Right kidney (tissue), 1 donor: ENCODE data around the gene SLC9A1.
"Not testable (repeated sequence)": the region's sequence is repeated elsewhere in the genome, so short reads cannot be mapped to it uniquely, and the experiment has no call there.

ENCODE experiments used
- DNase-seq: peaks from one replicate; pipeline ENCODE4 v3.0.0-alpha.2; 2016

The SLC9A1 gene

GRCh38 chr1:27133991-27134390 lies 20.9 kb downstream of the SLC9A1 start:
- DNase-seq: no peak

GRCh38 chr1:27133158-27133557 lies 21.8 kb downstream of the SLC9A1 start:
- DNase-seq: no peak

GRCh38 chr1:27132624-27133023 lies 22.3 kb downstream of the SLC9A1 start:
- DNase-seq: no peak

DNA sequence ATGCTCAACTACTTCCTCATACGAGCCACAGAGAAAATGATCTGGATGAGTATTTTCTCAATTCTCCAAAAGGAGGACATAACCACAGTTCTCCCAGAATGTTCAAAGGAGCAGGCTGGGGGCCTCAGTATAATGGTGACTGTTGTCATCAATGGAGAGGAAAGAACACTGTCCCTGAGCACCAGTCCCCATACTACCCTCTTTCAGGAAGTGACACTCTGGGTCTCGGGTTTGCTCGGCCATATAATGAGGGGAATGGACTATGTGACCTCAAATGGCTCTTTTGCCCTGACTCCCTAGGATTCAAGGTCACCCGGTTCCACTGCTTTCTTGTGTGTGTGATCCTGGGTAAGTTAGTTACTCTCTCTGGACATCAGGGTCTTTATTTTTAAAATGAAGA lies 22.8 kb downstream of the SLC9A1 start:
- DNase-seq: no peak

- DNase-seq: no peak
These were observed 24.1 kb downstream of the SLC9A1 start for GRCh38 chr1:27130798-27131197.

- DNase-seq: no peak
These were observed 25.7 kb downstream of the SLC9A1 start for GRCh38 chr1:27129225-27129624.

DNA sequence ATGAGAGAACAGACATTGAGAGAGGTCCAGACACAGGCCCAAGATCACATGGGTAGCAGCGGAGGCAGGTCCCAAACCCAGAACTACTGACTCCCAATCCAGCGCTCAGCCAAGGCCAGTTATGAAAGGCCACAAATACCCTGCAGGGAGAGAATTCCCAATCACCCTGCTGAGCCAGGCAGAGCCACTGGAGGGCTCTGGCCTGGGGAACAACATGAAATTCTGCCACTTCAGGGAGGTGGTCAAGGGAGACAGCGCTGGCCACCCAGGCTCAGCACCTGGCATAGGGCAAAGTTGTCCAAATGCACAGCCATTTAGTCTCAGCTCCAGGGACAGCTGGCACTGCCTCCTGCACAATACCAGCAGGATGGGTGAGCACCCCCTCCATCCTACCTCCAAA lies 27.5 kb downstream of the SLC9A1 start:
- no peak for DNase-seq

DNA sequence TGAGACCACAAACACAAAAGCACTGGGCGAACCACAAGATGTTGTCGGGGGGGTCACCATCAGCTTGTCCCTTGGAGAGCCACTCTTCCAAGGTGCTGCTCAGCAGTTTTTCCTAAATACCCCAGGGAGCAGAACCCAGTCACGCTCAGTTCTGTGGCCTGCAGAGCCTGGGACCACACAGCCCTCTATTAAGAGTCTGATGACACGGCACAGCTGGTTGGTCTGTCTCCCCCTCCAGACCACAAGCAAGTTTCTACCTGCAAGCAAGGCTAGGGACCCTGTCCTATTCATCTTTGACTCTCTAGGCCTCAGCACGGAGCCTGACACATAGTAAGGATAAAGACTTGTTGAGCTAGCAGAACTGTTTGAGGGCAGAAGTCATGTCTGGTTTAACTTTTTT lies 28.5 kb downstream of the SLC9A1 start:
- DNase-seq: no peak

- not testable (repeated sequence) for DNase-seq
These were observed 29.8 kb downstream of the SLC9A1 start for GRCh38 chr1:27125125-27125524.

DNA sequence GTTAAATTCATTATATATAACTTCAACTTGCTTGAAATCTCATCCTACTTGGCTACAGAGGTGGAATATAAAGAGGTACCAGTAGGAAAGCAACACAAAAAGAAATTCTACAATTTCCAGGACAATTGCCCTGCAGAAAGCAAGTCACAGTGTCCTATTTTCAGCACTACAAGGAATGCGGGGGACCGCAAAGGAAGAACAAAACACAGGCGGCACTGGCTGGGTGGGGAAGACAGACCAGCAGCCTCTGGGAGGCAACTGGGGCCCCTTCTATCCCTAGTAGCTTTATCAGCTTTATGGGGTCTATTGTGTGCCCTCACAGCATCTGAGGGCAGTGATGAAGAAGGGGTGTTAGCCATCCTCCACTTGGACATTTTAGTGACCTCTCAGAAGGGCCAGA lies 30.5 kb downstream of the SLC9A1 start:
- DNase-seq: no peak

DNA sequence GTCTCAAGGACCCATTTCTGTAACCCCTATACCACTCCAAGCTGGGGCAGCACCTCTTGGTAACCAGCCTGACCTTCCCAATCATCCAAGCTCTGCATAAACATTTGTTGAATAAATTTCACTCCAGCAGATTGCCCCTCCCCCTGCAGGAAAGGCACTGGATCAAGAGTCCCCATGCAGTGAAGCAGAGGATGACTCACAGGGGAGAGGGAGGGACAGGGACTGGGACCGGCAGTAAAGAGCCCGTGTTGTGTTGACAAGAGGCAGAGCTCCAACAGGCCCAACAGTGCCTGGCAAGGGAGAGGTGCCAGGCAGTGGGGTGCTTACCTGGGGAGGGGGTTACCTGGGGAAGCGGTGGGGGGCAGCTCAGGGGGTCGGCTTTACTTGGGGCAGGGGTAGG lies 32.3 kb downstream of the SLC9A1 start:
- no peak for DNase-seq

DNA sequence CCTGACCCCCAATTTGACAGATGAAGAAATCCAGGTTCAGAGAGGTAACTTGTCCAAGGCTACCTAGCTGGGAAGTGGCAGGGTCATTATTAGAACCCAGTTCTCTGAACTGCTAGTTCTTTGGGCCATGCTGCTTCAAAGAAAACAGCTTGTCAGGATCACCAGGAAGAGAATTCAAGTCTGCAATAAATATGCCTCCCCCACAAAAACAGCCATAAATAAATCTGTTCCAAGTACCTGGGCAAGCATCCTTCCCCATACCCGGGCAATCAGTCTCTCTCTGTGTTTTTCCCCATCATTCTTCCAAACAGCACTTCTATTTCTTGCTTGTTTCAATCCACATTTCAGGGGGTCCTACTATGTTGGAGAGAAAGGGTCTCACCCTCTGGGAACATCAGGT lies 34.1 kb downstream of the SLC9A1 start:
- no peak for DNase-seq

GRCh38 chr1:27118440-27118689 lies 36.6 kb downstream of the SLC9A1 start:
- DNase-seq: no peak

DNA sequence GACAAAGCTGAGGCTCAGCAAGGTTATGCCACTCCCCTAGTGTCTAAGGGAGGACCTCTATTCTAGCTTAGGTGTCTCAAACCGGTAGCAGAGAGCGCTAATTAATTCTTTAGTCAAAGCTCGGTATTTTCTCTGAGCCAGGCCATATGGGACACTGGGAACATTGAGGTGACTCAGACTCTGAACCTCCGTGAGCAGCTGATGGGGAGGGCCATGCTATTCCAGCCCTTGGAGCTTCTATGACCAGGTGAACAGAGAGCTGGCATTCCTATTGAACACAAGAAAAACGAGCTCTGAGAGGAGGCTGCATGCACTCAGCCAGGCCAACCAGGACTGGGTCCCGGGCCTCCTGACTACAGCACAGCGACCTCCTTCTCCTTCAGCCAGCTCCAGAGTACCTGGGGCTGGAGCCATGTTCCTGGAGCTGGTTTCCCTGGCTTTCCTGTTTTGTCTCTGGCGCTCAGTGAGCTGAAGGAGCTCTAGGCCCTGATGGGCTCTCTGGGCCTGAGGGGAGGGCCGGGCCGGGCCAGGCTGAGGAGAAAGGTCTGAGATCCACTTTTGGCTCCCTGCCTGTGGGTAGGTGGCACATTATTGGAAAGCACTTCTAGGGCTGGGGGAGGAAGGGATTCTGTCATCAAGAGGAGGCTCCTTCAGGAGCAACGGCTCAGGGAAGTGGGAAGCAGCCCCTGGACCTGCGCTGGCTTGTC lies 37.0 kb downstream of the SLC9A1 start:
- DNase-seq: no peak

DNA sequence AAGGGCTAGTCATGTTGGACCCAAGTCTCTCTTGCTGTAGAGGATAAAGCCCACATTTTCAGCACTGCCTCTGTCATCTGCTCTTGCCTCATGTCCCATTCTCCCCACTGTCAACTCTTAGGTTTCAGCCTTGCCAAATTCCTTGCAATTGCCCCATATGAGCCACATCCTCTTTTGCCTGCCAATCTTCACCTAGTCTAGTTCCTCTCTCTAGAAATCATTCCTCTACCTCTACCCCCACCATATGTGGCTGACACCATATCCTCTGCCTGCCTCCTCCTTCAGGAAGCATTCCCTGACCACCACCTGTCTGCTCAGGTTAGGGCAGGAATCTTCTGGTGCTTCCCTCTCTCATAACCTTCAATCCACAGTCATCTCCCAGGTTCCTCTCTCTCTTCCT lies 38.2 kb downstream of the SLC9A1 start:
- no peak for DNase-seq

DNA sequence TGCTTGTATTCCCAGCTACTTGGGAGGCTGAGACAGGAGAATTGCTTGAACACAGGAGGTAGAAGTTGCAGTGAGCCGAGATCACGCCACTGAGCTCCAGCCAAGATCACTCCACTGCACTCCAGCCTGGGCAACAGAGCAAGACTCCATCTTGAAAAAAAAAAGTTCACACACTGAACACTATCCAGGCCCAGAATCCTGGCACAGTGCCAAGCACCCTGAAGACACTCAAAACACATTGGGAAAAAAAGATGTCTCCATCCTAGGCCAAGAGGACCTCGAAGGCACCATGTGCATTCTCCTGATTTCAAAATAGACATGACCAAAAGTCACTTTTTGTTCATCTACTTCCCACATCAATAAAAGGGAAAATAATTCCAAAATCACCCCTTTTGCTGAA lies 38.7 kb downstream of the SLC9A1 start:
- no peak for DNase-seq

DNA sequence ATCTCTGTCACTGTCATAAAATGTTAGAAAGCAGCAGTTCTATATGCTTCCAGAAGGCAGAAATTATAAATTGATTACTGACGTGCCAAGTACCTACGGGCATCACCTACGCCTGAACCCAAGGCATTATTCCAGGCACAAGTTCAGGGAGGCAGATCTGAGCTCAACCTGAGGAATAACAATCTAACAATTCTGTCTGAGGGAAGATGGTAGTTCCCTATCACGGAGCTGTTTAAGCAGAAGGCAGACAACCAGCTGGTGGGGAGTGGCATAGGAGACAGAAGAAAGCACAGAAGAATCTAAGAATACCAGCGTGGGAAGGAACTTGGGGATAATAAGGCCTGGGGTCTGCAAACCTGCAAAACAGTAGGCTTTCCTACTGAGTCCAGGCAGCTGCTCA lies 40.4 kb downstream of the SLC9A1 start:
- DNase-seq: no peak

DNA sequence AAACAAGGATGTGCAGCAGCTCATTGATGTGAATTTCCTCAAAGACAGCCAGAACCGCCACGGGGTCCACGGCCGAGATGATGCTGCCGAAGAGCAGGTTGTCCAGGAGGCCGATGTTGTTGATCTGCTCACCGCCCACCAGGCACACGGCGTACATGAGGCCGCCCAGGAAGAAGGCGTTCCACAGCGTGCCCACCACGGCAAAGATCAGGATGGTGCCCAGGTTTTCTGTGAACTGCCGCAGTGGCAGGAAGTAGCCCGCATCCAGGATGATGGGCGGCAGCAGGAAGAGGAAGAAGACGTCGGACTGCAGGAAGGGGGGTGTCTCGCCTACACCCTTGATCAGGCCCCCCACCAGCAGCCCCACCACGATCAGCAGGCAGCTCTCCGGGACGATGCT lies 41.1 kb downstream of the SLC9A1 start:
- no peak for DNase-seq

DNA sequence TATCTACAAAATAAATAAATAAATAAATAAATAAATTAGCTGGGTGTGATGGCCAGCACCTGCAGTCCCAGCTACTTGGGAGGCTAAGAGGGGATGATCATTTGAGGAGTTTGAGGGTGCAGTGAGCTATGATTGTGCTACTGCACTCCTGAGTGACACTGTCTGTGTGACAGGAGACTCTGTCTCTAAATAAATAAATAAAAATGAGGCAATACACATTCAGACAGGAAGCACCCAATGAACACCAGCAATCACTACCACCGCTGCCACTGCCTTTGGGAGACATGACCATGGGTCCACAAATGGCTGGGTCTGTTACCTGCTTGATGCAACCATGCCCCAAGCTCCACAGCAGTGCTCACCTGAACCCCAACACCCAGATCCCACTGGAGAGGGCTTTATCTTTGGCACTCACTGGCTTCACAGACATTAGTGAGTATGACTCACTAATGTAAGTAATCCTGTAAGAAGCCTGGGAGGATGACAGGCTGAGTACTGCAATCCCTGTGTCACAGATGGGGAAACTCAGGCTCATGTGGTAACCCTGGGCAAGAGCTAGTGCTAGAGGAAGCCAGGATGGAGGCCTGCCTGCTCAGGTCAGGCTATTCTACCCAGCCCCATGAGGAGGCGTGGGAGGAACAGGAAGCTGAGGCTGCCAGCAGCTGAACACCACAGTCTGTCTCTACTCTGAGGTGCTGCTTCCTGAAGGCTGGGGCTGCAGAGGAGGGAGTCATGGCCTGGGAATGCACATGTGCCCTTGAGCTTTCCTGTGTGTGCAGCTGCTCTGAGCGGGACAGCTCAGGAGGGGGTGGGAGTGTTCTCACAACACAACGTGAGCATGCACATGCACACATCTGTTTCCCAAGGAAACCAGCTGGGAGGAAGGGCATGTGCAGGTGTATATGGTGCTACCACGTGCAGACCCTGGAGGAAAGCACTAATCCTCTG lies 43.0 kb downstream of the SLC9A1 start:
- no peak for DNase-seq

DNA sequence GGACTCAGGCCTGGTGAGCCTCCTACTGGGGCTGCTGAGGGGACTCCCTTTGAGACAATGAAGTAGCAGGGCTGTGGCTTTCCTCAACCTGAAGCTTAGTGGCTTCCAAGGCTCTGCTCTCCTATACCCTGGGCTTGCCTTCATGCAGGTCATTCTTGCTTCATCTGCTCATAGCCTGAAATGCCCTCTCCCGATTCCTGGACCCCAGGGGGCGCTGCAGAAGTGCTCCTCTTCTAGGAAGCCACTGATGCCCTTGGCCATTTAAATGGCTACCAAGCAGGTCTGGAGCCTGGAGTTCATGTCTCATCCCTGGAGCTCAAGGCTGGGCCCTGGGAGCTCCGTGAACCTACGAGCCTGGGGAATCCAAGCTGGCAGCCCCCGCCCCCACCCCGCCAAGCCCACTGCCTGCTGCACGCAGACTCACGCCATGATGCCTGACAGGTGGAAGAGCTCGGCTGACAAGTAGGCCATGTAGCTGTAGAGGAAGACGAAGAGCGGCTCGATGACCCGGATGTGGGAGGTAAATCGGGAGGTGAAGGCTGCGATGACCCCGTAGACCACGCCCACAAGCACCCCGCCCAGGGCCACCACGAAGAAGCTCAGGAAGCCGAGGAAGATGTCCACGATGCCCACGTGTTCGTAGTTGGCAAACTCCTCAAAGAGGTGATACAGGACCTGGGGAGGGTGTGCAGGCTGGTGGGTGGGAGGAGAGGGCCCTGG lies 45.7 kb downstream of the SLC9A1 start:
- DNase-seq: no peak

GRCh38 chr1:27108588-27108987 lies 46.3 kb downstream of the SLC9A1 start:
- no peak for DNase-seq

GRCh38 chr1:27106561-27107323 lies 48.2 kb downstream of the SLC9A1 start:
- DNase-seq: no peak

GRCh38 chr1:27105018-27105417 lies 49.9 kb downstream of the SLC9A1 start:
- no peak for DNase-seq
